Stimulated activated CD8-positive, alpha-beta memory T cell treated with anti-CD3 and anti-CD28 coated beads, Interleukin-15, amount 100 ng/mL, for 1 hour (primary cell): Measurements from ENCODE around the gene KLHL14.
"Not testable (repeated sequence)": the region's sequence is repeated elsewhere in the genome, so short reads cannot be mapped to it uniquely, and the experiment has no call there.

Experiments used
- DNase-seq: peaks from one replicate; pipeline ENCODE4 v3.0.0-alpha.2; 2020; ENCODE audit warnings: low read depth

Gene KLHL14, protein sequence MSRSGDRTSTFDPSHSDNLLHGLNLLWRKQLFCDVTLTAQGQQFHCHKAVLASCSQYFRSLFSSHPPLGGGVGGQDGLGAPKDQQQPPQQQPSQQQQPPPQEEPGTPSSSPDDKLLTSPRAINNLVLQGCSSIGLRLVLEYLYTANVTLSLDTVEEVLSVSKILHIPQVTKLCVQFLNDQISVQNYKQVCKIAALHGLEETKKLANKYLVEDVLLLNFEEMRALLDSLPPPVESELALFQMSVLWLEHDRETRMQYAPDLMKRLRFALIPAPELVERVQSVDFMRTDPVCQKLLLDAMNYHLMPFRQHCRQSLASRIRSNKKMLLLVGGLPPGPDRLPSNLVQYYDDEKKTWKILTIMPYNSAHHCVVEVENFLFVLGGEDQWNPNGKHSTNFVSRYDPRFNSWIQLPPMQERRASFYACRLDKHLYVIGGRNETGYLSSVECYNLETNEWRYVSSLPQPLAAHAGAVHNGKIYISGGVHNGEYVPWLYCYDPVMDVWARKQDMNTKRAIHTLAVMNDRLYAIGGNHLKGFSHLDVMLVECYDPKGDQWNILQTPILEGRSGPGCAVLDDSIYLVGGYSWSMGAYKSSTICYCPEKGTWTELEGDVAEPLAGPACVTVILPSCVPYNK

GRCh38 chr18:32772581-32773381, at the start of gene KLHL14:
Gene KLHL14 (minus strand): TSS chr18:32773023. CDS start chr18:32770591, 2,432 bp downstream.
- DNase-seq = no peak

- DNase-seq = no peak
These were observed 49.4 kb upstream of the KLHL14 start for GRCh38 chr18:32822197-32822596.

- DNase-seq = no peak
These were observed 43.1 kb upstream of the KLHL14 start for GRCh38 chr18:32815881-32816280.

DNA sequence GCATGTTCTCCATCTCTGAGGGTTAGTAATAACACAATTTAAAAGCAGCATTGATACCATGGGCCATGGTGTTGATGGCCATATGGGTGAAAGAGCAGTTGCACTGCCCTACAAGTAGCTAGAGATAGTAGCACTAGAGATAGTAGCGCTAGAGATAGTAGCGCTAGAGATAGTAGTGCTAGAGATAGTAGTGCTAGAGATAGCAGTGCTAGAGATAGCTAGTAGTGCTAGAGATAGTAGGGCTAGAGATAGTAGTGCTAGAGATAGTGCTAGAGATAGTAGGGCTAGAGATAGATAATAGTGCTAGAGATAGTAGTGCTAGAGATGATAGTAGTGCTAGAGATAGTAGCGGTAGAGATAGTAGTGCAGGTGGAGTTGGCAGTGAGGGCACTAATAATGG, 39.5 kb upstream of the KLHL14 start:
- no peak for DNase-seq

DNA sequence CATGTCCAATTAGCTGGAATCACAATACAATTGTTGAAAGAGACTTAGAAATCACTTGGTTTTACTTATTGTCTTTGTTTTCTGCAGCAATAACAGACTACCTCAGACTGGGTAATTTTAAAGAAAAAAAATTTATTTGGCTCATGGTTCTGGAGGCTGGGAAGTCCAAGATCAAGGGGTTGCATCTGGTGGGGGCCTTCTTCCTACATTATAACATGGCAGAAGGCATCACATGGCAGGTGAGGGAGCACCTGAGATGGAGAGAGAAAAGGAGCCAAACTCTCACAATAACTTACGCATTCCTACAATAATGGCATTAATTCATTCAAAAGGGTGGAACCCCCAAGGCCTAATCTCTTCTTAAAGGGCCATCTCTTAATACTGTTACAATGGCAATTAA, 37.5 kb upstream of the KLHL14 start:
- DNase-seq = no peak

DNA sequence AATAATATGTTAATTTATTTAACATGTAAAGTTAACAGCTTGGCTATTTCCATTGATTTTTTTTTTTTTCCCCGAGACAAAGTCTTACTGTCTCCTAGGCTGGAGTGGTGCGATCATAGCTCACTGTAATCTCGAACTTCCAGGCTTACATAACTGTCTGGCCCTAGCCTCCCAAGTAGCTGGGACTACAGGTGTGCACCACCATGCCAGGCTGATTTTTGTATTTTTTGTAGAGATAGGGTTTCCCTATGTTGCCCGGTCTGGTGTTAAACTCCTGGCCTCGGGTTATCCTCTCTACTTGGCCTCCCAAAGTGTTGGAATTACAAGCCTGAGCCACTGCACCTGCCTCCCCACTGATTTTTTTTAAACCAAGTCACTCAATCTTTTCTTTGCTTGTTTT, 32.5 kb upstream of the KLHL14 start:
- no peak for DNase-seq

GRCh38 chr18:32804134-32804888, 31.5 kb upstream of the KLHL14 start:
- no peak for DNase-seq

DNA sequence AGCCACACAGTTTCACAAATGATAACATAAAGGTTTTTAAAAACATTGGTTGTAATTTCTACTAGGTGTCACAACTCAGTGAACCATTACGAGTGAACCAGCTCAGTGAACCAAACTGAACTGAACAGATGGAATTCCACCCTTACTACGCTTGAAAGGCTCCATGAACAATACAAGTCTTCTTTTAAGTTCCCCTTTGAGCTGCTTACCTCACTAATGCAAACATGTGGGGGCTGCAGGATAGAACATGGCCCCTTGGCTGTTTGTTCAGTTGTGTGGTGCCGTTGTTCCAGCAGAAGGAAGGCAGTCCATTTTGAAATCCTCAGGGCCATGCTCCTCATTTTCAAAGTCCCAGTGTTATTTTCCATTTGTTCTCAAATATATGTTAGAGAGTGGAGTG, 30.7 kb upstream of the KLHL14 start:
- DNase-seq = no peak

DNA sequence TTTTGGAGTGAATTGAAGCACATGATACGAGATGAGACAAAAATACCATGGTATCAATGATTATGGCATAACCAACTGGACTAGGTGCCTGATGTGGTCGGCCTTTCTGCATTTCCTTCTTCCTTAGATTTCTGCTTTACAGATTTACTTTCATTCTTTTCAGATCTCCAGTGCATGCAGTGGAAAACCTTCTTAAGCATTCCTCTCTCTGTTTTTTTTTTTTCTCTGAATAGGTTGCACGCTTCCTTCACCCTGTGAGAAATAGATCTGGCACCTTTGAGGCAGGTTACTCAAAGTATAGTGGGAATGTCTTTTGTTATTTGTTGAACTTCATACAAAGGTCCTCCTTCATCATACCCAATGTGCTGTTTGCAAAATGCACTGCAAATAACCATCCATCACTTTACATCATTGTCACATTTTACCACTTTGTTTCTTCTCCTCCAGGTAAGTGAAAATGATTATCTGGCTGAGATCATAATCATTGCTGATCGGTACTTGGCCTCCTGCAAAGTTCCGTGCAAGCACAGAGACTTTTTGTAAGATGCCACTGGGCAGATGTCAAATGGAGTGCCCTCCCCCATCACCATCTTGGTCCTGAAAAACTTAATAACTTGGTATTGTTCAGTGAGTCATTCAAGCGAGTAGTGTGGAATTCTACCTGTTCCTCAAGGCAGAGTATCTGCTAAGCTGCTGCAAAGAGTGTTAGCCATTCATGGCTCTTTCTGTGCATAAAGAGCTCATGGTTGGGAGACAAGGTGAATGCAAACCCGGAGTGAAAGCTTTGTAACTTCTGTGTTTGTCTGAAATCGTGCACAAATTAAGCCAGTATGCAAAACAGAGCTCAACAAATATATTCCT, 30.0 kb upstream of the KLHL14 start:
- DNase-seq = no peak

DNA sequence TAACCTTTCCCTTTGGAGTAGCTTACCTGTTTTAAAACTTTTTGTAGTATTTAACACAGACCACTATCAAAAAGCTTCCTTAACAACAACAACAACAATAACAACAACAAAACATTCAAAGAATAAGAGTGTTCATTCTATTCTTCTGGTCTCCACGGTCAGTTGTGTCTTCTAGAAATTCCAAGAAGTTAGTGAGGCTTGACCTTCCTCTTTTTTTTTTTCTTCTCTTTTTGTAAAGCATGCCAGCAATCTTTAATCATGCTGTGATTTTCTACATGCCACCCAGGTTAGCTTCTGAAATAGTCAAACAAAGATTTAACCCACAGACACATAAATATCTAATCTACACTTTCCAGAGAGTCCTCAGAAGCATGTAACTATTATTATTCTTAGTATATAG, 28.4 kb upstream of the KLHL14 start:
- no peak for DNase-seq

DNA sequence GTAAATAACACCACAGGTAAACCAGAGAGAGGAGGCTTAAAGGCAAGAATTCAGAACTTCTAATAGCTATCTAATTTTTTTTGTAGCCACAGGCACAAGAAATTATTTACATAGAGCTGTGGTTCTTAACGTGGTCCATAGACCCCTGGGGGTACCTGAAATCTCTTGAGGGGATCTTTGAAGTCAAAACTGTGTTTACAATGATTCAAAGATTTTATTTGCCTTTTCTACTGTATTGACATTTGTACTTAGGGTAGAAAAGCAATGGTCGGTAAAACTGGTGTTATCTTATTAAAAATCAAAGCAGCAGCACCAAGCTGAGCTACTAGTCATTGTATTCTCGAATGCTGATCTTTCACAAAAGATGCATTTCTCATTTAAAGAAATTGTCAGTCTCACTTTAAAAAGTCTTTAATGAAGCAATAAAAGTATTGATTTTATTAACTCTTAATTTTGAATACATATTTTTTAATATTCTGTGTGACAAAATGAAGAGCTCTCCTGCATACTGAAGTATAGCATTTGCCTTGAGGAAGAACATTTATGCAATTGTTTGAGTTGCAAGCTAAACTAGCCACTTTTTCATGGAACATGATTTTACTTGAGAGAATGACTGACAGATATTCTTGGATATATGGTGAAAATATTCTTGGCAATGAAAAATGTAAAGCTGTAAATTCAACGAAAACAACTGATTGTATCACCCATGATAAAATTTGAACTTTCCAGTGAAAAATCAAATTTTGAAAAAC, 25.6 kb upstream of the KLHL14 start:
- no peak for DNase-seq

GRCh38 chr18:32794667-32795066, 21.8 kb upstream of the KLHL14 start:
- DNase-seq = not testable (repeated sequence)

- no peak for DNase-seq
These were observed 6.2 kb upstream of the KLHL14 start for GRCh38 chr18:32779010-32779409.

DNA sequence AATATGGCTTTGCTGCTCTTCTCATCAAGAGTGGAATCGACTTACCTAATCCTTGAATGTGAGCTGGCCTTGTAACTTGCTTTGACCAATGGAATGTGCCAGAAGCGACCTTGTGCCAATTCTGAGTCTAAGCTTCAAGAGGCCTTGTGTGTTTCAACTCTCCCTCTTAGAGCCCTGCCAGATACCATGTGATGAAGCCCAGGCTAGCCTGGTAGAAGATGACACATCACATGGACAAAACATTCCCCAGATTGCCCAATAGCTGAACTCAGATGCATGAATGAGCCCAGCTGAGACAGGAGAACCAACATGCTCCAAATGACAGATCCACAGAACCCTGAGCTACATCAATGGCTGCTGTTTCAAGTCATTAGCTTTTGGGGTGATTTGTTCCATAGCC, 4.2 kb upstream of the KLHL14 start:
- DNase-seq = no peak

GRCh38 chr18:32776561-32776960, 3.7 kb upstream of the KLHL14 start:
- DNase-seq = no peak

DNA sequence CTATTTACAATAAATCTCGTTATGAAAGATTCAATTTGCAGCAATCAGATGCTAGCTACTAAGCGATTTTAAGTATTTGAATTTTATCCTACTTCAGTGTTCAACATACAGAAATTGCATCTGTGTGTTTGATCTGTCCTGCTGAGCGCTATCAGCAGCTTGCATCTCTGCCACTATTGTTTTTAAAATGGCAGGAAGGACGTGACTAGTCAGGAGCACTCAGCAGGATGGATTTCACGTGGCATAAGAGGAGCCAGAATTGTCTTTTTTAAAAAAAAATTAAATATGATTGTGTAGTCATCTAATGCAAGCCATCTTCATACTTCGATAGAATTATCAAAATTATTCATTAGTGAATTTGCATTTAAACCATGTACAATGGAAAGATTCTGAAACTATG, 2.8 kb upstream of the KLHL14 start:
- no peak for DNase-seq

DNA sequence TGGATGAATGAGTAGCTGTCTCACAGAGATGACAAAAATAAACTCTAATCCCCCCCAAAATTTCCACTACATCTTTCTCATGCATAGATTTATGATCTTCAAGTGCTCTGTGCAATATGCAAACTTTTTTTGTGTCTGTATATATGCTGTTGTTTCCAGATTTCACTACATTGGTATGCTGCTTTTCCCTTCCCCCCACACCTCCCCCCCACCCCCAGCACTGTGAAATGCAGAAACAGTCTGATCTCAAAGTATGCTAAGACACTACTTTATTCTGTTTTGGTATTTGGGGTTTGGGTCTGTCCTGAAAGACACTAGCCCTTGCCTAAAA, 524 bp upstream of the KLHL14 start:
- no peak for DNase-seq

DNA sequence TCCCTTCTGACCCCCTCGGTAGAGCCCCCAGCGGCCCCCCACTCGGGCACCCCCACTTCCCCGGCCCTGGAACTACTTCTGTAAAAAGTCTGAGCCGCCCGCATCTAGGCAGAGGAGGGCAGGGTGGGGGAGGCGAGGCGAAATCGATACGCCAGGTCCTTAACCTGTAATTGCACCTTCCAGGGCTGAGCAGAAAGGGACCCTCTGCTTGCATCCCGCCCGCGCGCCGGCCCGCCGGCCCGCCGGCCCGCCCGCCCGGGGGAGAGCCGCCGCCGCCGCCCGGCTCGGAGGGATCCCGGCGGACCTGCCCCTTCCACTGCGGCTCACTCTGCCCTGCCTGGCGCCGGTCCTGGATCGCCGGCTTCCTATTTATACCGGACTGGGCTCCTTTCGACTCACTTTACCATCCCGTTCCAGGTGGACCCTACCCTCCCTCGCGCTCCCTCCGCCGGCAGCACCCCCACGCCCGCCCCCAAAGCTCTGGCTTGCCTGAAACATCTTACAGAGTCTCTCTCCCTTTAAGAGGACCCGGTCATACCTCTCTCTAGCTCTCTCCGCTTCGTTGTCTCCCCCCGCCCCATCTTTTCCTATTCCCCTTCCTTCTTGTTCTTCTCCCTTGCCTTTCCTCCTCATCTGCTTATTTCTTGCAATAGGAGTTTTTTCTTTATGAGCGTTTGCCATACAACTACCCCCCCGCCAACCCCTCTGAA, 797 bp downstream of the KLHL14 start:
- DNase-seq = no peak

DNA sequence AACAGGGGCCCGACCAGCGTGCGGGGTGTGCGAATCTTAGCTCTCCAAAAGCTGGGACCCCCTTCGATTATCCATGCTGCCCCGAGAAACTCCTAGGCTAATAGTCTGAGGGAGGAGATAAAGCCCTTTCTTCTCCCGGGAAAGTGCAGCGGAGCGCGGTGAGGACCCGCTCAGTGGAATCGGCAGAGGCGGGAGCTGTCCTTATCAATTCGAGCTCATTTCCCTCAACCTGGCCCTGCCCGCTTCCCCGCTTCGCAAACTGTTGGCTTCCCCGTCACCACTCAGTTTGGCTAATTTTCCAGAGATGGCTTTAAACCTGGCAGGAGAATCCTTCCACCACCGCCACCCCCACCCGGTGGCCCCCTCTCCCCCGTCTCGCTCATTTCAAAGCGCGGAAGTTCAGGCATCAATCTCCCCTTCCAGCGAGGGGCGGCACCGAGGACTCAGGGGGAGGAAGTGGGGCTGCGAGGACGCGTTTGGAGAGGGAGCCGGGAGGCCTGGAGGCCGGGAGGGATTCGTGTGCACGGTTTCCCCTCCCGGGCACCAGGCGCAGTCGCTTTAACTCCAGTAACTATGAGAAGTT, 1.6 kb downstream of the KLHL14 start:
- DNase-seq = no peak
